Skin epidermis (tissue), 12 donors: Measurements from ENCODE around the gene JPT1.
A peak's percentile ranks its signal among the peaks of the same experiment; 100 is the strongest.

Experiments used
- H3K27ac ChIP-seq, 21 experiments: fragments of 200-600 bp; sonication (generic) in 11 of 21; one replicate each; pipeline ENCODE4 v1.5.0; 2020; ENCODE audit warnings: mild to moderate bottlenecking in 3 of 21, inconsistent platforms in 2 of 21, moderate library complexity in 2 of 21
- H3K4me3 ChIP-seq, 7 experiments: fragments of 200-600 bp; sonication (generic) in 2 of 7; one replicate each; pipeline ENCODE4 v1.5.0; 2020; ENCODE audit warnings: inconsistent platforms in 2 of 7, mild to moderate bottlenecking in 2 of 7, moderate library complexity in 1 of 7

The JPT1 gene

GRCh38 chr17:75111777-75112335 lies 42.5 kb downstream of the JPT1 start:
- H3K4me3 ChIP-seq: no peak overlapping the region
- H3K27ac ChIP-seq: no peak overlapping the region

- Histone ChIP-seq H3K27ac (peak overlapping the region; percentile 47 to 94 (median 84)), H3K4me3 (peak overlapping the region; percentile 56 to 77 (median 73))
Observed at GRCh38 chr17:75110234-75110937, 43.9 kb downstream of the JPT1 start.

- H3K27ac ChIP-seq: peak within 1 kb of the TSS; percentile 47 to 94 (median 84)
- peak within 1 kb of the TSS; percentile 56 to 77 (median 73) for H3K4me3 ChIP-seq
Observed at GRCh38 chr17:75109407-75110233, 44.7 kb downstream of the JPT1 start, which contains the start of gene ARMC7. ARMC7 (plus strand) TSS chr17:75109969; CDS start chr17:75110289, 320 bp downstream.

- peak overlapping the region in 11 of 21 experiments; percentile 31 to 91 (median 84) for H3K27ac ChIP-seq
Observed at GRCh38 chr17:75109046-75109406, 45.3 kb downstream of the JPT1 start.

GRCh38 chr17:75108193-75108592 lies 46.1 kb downstream of the JPT1 start:
- Histone ChIP-seq H3K27ac (no peak overlapping the region), H3K4me3 (no peak overlapping the region)

More at GRCh38 chr17:75109046-75109406, 45.3 kb downstream of the JPT1 start:
- H3K4me3 ChIP-seq: peak overlapping the region; percentile 56 to 77 (median 73)

- no peak overlapping the region for H3K4me3 ChIP-seq
- H3K27ac ChIP-seq: no peak overlapping the region
Observed at GRCh38 chr17:75105126-75106080, 48.9 kb downstream of the JPT1 start.

- H3K4me3 ChIP-seq: no peak overlapping the region
- no peak overlapping the region for H3K27ac ChIP-seq
Observed at GRCh38 chr17:75103601-75104554, 50.4 kb downstream of the JPT1 start.

- no peak overlapping the region for H3K4me3 ChIP-seq
- H3K27ac ChIP-seq: no peak overlapping the region
Observed at GRCh38 chr17:75102385-75102821, 51.9 kb downstream of the JPT1 start.

- H3K4me3 ChIP-seq: no peak overlapping the region
- no peak overlapping the region for H3K27ac ChIP-seq
Observed at GRCh38 chr17:75099881-75100595, 54.3 kb downstream of the JPT1 start.

- no peak overlapping the region for H3K27ac ChIP-seq
Observed at GRCh38 chr17:75098861-75099260, 55.5 kb downstream of the JPT1 start.

GRCh38 chr17:75097865-75098264 lies 56.4 kb downstream of the JPT1 start:
- H3K27ac ChIP-seq: peak overlapping the region in 1 of 21 experiments; percentile 24
- H3K4me3 ChIP-seq: no peak overlapping the region

More at GRCh38 chr17:75098861-75099260, 55.5 kb downstream of the JPT1 start:
- H3K4me3 ChIP-seq: no peak overlapping the region

GRCh38 chr17:75096082-75096625 lies 58.2 kb downstream of the JPT1 start:
- H3K27ac ChIP-seq: peak overlapping the region in 15 of 21 experiments; percentile 7 to 77 (median 58)
- H3K4me3 ChIP-seq: no peak overlapping the region

- Histone ChIP-seq H3K4me3 (no peak overlapping the region), H3K27ac (peak overlapping the region in 11 of 21 experiments; percentile 7 to 82 (median 45))
Observed at GRCh38 chr17:75094871-75095399, 59.4 kb downstream of the JPT1 start.

- peak overlapping the region in 17 of 21 experiments; percentile 0 to 82 (median 58) for H3K27ac ChIP-seq
- no peak overlapping the region for H3K4me3 ChIP-seq
Observed at GRCh38 chr17:75093548-75094158, 60.7 kb downstream of the JPT1 start.

- no peak overlapping the region for H3K4me3 ChIP-seq
- H3K27ac ChIP-seq: peak overlapping the region in 5 of 21 experiments; percentile 55 to 79 (median 70)
Observed at GRCh38 chr17:75091855-75092327, 62.4 kb downstream of the JPT1 start.
